CD14-positive monocyte (primary cell): ENCODE results near the gene TMTC3. TPM values are rescaled to one million over a fixed set of nuclear protein-coding genes. Genes with fewer than 3 reads are reported as not detected.

ENCODE experiments used
- DNase-seq, 3 donors: peaks; one replicate each; pipeline ENCODE4 v3.0.0-alpha.2; 2011 to 2022
- H2AFZ ChIP-seq: 2 replicates; pipeline ENCODE4 v1.6.0; 2012; ENCODE audit warnings: mild to moderate bottlenecking, low read depth, low read length, inconsistent platforms; ENCODE audit not compliant: insufficient read depth, poor library complexity, severe bottlenecking
- H3K27ac ChIP-seq, 2 donors: 1 replicate in 1 of 2; 2 replicates in 1 of 2; pipeline ENCODE4 v1.5.1; 2012 to 2013; ENCODE audit warnings: low read length in 2 of 2, control low read depth in 1 of 2, inconsistent platforms in 1 of 2, low read depth in 1 of 2, mild to moderate bottlenecking in 1 of 2
- H3K27me3 ChIP-seq, 2 donors: one replicate each; pipeline versions ENCODE4 v1.6.0 to v1.6.1; 2011 to 2013; ENCODE audit warnings: low read length in 2 of 2; ENCODE audit not compliant: control insufficient read depth in 2 of 2, insufficient read depth in 2 of 2
- H3K36me3 ChIP-seq, 2 donors: replicated peaks in 1 of 2; 1 replicate in 1 of 2; 2 replicates in 1 of 2; pipeline versions ENCODE4 v1.5.1 to v1.6.1; 2012 to 2013; ENCODE audit warnings: low read length in 2 of 2, control low read depth in 1 of 2, inconsistent platforms in 1 of 2, mild to moderate bottlenecking in 1 of 2; ENCODE audit not compliant: insufficient read depth in 2 of 2, control insufficient read depth in 1 of 2
- H3K4me1 ChIP-seq, 2 donors: 1 replicate in 1 of 2; 2 replicates in 1 of 2; pipeline versions ENCODE4 v1.5.1 to v1.6.1; 2012 to 2013; ENCODE audit warnings: low read length in 2 of 2, control low read depth in 1 of 2, inconsistent platforms in 1 of 2, mild to moderate bottlenecking in 1 of 2, moderate library complexity in 1 of 2; ENCODE audit not compliant: insufficient read depth in 2 of 2, control insufficient read depth in 1 of 2
- H3K4me2 ChIP-seq: replicated peaks from 2 replicates; pipeline ENCODE3; 2012; ENCODE audit warnings: low read length, moderate library complexity, mild to moderate bottlenecking; ENCODE audit not compliant: poor library complexity, severe bottlenecking; ENCODE audit errors: extremely low read depth
- H3K4me3 ChIP-seq, 3 experiments: fragments of 200-600 bp in 1 of 3; sonication (generic) in 1 of 3; replicated peaks in 1 of 3; 1 replicate in 2 of 3; 2 replicates in 1 of 3; pipeline ENCODE4 v1.5.1; 2011 to 2013; ENCODE audit warnings: low read length in 3 of 3, mild to moderate bottlenecking in 3 of 3, control low read depth in 2 of 3, low read depth in 2 of 3, inconsistent platforms in 1 of 3, moderate library complexity in 1 of 3
- H3K79me2 ChIP-seq: 2 replicates; pipeline ENCODE4 v1.6.0; 2012; ENCODE audit warnings: mild to moderate bottlenecking, control low read depth, inconsistent platforms, low read length, moderate library complexity; ENCODE audit not compliant: insufficient read depth
- H3K9ac ChIP-seq: 2 replicates; pipeline ENCODE4 v1.6.0; 2017; ENCODE audit warnings: low read length, mild to moderate bottlenecking; ENCODE audit not compliant: insufficient read depth, poor library complexity, severe bottlenecking
- H3K9me3 ChIP-seq, 2 donors: replicated peaks in 1 of 2; 1 replicate in 1 of 2; 2 replicates in 1 of 2; pipeline versions ENCODE4 v1.5.1 to v1.6.1; 2012 to 2013; ENCODE audit warnings: low read length in 2 of 2, control low read depth in 1 of 2; ENCODE audit not compliant: control insufficient read depth in 1 of 2, insufficient read depth in 1 of 2
- H4K20me1 ChIP-seq: 2 replicates; pipeline ENCODE4 v1.6.0; 2012; ENCODE audit warnings: mild to moderate bottlenecking, low read length, control low read depth, moderate library complexity; ENCODE audit not compliant: insufficient read depth
- H3K27ac Mint-ChIP-seq, 7 donors: one replicate each; pipeline ENCODE4 v1.8.0; 2020; ENCODE audit warnings: mild to moderate bottlenecking in 7 of 7, mixed read lengths in 7 of 7, moderate library complexity in 6 of 7, inconsistent platforms in 2 of 7
- H3K27me3 Mint-ChIP-seq, 3 donors: one replicate each; pipeline ENCODE4 v1.8.0; 2021 to 2022; ENCODE audit warnings: low read depth in 3 of 3, mild to moderate bottlenecking in 3 of 3, mixed read lengths in 3 of 3, moderate library complexity in 3 of 3, inconsistent platforms in 1 of 3
- H3K36me3 Mint-ChIP-seq, 2 donors: one replicate each; pipeline ENCODE4 v1.8.0; 2020; ENCODE audit warnings: mixed read lengths in 2 of 2, inconsistent platforms in 1 of 2, mild to moderate bottlenecking in 1 of 2
- H3K4me1 Mint-ChIP-seq: one replicate; pipeline ENCODE4 v1.8.0; 2020; ENCODE audit warnings: mild to moderate bottlenecking, mixed read lengths
- H3K4me3 Mint-ChIP-seq, 2 donors: one replicate each; pipeline ENCODE4 v1.8.0; 2020; ENCODE audit warnings: mild to moderate bottlenecking in 2 of 2, mixed read lengths in 2 of 2, moderate library complexity in 1 of 2
- H3K9me3 Mint-ChIP-seq, 7 donors: one replicate each; pipeline ENCODE4 v1.8.0; 2020 to 2022; ENCODE audit warnings: mixed read lengths in 7 of 7, mild to moderate bottlenecking in 6 of 7, moderate library complexity in 6 of 7, inconsistent platforms in 2 of 7
- WGBS: methylation state at CpG from one replicate; pipeline ENCODE4 v1.1.5; 2013; ENCODE audit warnings: missing lambda C conversion rate; ENCODE audit not compliant: insufficient coverage; 5-methylcytosine and 5-hydroxymethylcytosine counted together
- intact Hi-C, 2 donors: fragments of 100-400 bp; cut with micrococcal nuclease; formaldehyde crosslinking; loops; one replicate each; pipeline versions ENCODE4 v1.15.0 to v1.15.1; 2023
- polyA plus RNA-seq, 3 donors: library from polyadenylated mRNA; depleted of rRNA in 1 of 3; unstranded in 2 of 3; stranded (reverse) in 1 of 3; fragments of 300-500 nt in 2 of 3; fragments of >200 nt in 1 of 3; fragmentation: Illumina TruSeq in 2 of 3; gene quantifications; 1 replicate in 2 of 3; 2 replicates in 1 of 3; pipeline ENCODE4 v1.2.3, GENCODE V29; 2012 to 2021
- TF ChIP-seq, protein P1 (sequence below): fragments of 200-600 bp; IDR thresholded peaks from one replicate; pipeline ENCODE4 v1.8.0; 2022; ENCODE audit warnings: antibody characterized with exemption, mild to moderate bottlenecking

Gene TMTC3
- polyA plus RNA-seq, 3 donors: 1.1 to 2.2 (median 1.2) TPM

DNA sequence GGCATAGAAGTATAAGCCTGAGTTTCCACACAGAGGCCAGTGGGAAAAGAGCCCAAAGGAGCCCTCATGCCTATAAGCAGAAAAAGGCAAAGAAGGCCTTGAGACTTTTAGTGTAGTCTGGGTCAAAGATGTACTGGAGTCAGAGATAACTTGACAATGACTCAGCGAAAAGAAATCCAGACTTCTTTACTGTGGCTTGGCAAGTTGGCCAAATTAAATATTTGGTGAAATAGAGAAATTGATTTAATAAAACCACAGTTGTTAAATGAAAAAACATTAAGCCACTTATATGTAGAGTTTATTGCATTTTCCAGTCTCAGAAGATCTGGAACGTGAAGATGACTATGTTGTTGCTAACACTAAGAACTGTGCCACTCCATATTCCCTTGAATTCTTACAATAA lies 105.1 kb downstream of the TMTC3 start:
- H2AFZ ChIP-seq: no peak overlapping the region
- no peaks in the 10 kb centered on the region for H3K27me3 ChIP-seq
- no peaks in the 10 kb centered on the region for H3K79me2 ChIP-seq
- no peak overlapping the region for H3K27ac Mint-ChIP-seq
- H3K27me3 Mint-ChIP-seq: no peaks in the 10 kb centered on the region
- H3K9ac ChIP-seq: no peak overlapping the region
- H3K36me3 Mint-ChIP-seq: no peaks in the 10 kb centered on the region
- intact Hi-C loops: no loop called here
- no peaks in the 10 kb centered on the region for H3K4me1 ChIP-seq
- TF ChIP-seq, protein P1, sequence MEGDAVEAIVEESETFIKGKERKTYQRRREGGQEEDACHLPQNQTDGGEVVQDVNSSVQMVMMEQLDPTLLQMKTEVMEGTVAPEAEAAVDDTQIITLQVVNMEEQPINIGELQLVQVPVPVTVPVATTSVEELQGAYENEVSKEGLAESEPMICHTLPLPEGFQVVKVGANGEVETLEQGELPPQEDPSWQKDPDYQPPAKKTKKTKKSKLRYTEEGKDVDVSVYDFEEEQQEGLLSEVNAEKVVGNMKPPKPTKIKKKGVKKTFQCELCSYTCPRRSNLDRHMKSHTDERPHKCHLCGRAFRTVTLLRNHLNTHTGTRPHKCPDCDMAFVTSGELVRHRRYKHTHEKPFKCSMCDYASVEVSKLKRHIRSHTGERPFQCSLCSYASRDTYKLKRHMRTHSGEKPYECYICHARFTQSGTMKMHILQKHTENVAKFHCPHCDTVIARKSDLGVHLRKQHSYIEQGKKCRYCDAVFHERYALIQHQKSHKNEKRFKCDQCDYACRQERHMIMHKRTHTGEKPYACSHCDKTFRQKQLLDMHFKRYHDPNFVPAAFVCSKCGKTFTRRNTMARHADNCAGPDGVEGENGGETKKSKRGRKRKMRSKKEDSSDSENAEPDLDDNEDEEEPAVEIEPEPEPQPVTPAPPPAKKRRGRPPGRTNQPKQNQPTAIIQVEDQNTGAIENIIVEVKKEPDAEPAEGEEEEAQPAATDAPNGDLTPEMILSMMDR: no peak
- DNase-seq: no peak
- H3K4me1 Mint-ChIP-seq: no peaks in the 10 kb centered on the region
- no peak overlapping the region for H3K4me3 ChIP-seq
- no peak overlapping the region for H3K4me2 ChIP-seq
- H3K36me3 ChIP-seq: no peaks in the 10 kb centered on the region
- peaks cover 0 to 9% (median 5%) of the 10 kb centered on the region in 7 donors for H3K9me3 Mint-ChIP-seq
- H3K27ac ChIP-seq: no peak overlapping the region
- no peak overlapping the region for H3K4me3 Mint-ChIP-seq
- no peaks in the 10 kb centered on the region for H4K20me1 ChIP-seq
- WGBS: 100% methylated on average over 1 of the region's 2 CpGs
- H3K9me3 ChIP-seq: peaks cover 0 to 3% of the 10 kb centered on the region in 2 donors

DNA sequence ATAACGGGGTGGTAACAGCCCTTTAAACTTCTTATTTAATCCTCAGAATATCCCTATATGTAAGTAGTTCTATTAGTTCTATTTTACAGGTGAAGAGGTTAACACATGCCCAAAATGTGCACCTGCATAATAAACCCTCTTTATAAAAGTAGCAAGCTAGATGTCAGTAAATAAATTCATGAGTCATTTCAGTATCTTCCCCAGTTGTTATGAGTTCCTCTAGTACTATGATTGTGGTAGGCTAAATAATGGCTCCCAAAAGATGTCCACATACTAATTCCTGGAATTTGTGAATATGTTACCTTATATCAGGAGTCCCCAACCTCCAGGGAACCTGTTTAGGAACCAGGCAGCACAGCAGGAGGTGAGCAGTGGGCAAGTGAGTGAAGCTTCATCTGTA lies 106.5 kb downstream of the TMTC3 start:
- Mint-ChIP-seq H3K4me3 (no peak overlapping the region), H3K27me3 (no peaks in the 10 kb centered on the region), H3K4me1 (no peaks in the 10 kb centered on the region), H3K27ac (no peak overlapping the region), H3K36me3 (no peaks in the 10 kb centered on the region), H3K9me3 (peaks cover 0 to 8% (median 0%) of the 10 kb centered on the region in 7 donors)
- Histone ChIP-seq H3K27ac (no peak overlapping the region), H3K9ac (no peak overlapping the region), H3K4me1 (no peaks in the 10 kb centered on the region), H3K36me3 (no peaks in the 10 kb centered on the region), H3K4me3 (no peak overlapping the region), H3K4me2 (no peak overlapping the region), H3K9me3 (peaks cover 0 to under 1% of the 10 kb centered on the region in 2 donors), H2AFZ (no peak overlapping the region), H3K27me3 (no peaks in the 10 kb centered on the region), H4K20me1 (no peaks in the 10 kb centered on the region), H3K79me2 (no peaks in the 10 kb centered on the region)
- intact Hi-C loops: no loop called here
- TF ChIP-seq, protein P1: no peak
- no peak for DNase-seq
- WGBS: no CpG with 5 or more reads among the region's 1 CpG

Other genes with a start within 250 kb of the TMTC3 start
- gene C12orf50, start 112.9 kb upstream of the TMTC3 start, polyA plus RNA-seq: not detected
- gene CEP290, start 219 bp upstream of the TMTC3 start, polyA plus RNA-seq: 1 to 10 TPM in 1 of 3 donors, under 1 TPM in 2; 0.55 to 1.5 (median 0.71) TPM